PC-3 (cell line): ENCODE results near the gene CTSW. TPM values are rescaled to one million over a fixed set of nuclear protein-coding genes. Genes with fewer than 3 reads are reported as not detected.

Source experiments
- ATAC-seq: fragments of 200-7000 bp; cut with Tn5 transposase; 2 replicates; pipeline ENCODE4 v1.9.1; 2020; ENCODE audit warnings: mild to moderate bottlenecking, moderate library complexity
- BruUV-seq: library from RNA; stranded (reverse); fragments of 400-500 nt; replicated peaks from 2 replicates; lab custom pipeline; 2021; lab: Mats Ljungman, UMichigan
- CTCF ChIA-PET: fragments of 300-600 bp; sonication (Branson Sonifier 250); formaldehyde crosslinking; loops from one replicate; lab custom pipeline; 2022; ENCODE audit warnings: antibody characterized with exemption; lab: Charles Lee
- POLR2A ChIA-PET: fragments of 300-600 bp; sonication (Branson Sonifier 250); formaldehyde crosslinking; loops from one replicate; lab custom pipeline; 2022; ENCODE audit warnings: antibody characterized with exemption; ENCODE audit not compliant: unreplicated experiment; lab: Charles Lee
- DNase-seq: peaks from one replicate; pipeline ENCODE4 v3.0.0-alpha.2; 2015
- H2AFZ ChIP-seq: fragments of 300-600 bp; sonication (generic); 2 replicates; pipeline ENCODE4 v1.6.0; 2016; ENCODE audit warnings: antibody characterized with exemption, low read length
- H3F3A ChIP-seq: fragments of 300-600 bp; sonication (generic); one replicate; pipeline ENCODE4 v1.6.0; 2017; ENCODE audit warnings: antibody characterized with exemption, low read length, control low read depth, mild to moderate bottlenecking; ENCODE audit not compliant: unreplicated experiment
- H3K27ac ChIP-seq: fragments of 300-600 bp; sonication (generic); 2 replicates; pipeline ENCODE4 v1.5.1; 2016; ENCODE audit warnings: mild to moderate bottlenecking, low read length
- H3K27me3 ChIP-seq: fragments of 300-600 bp; sonication (generic); 2 replicates; pipeline ENCODE4 v1.6.1; 2016; ENCODE audit warnings: low read length, mixed read lengths
- H3K36me3 ChIP-seq: fragments of 300-600 bp; sonication (generic); 2 replicates; pipeline ENCODE4 v1.6.1; 2016; ENCODE audit warnings: low read depth, mixed run types, low read length, mixed read lengths
- H3K4me1 ChIP-seq: fragments of 300-600 bp; sonication (generic); 2 replicates; pipeline ENCODE4 v1.5.1; 2016; ENCODE audit warnings: low read length; ENCODE audit not compliant: insufficient read depth
- H3K4me2 ChIP-seq: fragments of 300-600 bp; sonication (generic); 2 replicates; pipeline ENCODE4 v1.6.0; 2016; ENCODE audit warnings: low read length
- H3K4me3 ChIP-seq: fragments of 300-600 bp; sonication (generic); 2 replicates; pipeline ENCODE4 v1.5.1; 2016; ENCODE audit warnings: mild to moderate bottlenecking, low read length, mixed read lengths
- H3K79me2 ChIP-seq: fragments of 300-600 bp; sonication (generic); 2 replicates; pipeline ENCODE4 v1.6.1; 2017; ENCODE audit warnings: low read length, mixed read lengths
- H3K9ac ChIP-seq: fragments of 300-600 bp; sonication (generic); 2 replicates; pipeline ENCODE4 v1.6.0; 2016; ENCODE audit warnings: mild to moderate bottlenecking, low read length
- H3K9me2 ChIP-seq: fragments of 300-600 bp; sonication (generic); replicated peaks from 2 replicates; pipeline ENCODE4 v1.6.1; 2016; ENCODE audit warnings: mixed run types, low read length, mixed read lengths
- H3K9me3 ChIP-seq: fragments of 300-600 bp; sonication (generic); 2 replicates; pipeline ENCODE4 v1.6.1; 2016; ENCODE audit warnings: low read length, mixed read lengths
- H4K20me1 ChIP-seq: fragments of 300-600 bp; sonication (generic); 2 replicates; pipeline ENCODE4 v1.6.1; 2016; ENCODE audit warnings: low read length, mixed read lengths
- EZH2 ChIP-seq: fragments of 300-600 bp; sonication (generic); IDR thresholded peaks from one replicate; pipeline ENCODE4 v1.6.1; 2017; ENCODE audit warnings: antibody characterized with exemption, mild to moderate bottlenecking, low read length; ENCODE audit not compliant: unreplicated experiment
- EZH2phosphoT487 ChIP-seq: fragments of 300-600 bp; sonication (generic); IDR thresholded peaks from 2 replicates; pipeline ENCODE4 v1.6.1; 2018; ENCODE audit warnings: mild to moderate bottlenecking, antibody characterized with exemption, low read length, borderline replicate concordance
- intact Hi-C: fragments of 100-400 bp; cut with micrococcal nuclease; formaldehyde crosslinking; loops from 2 replicates; pipeline ENCODE4 v1.9.0; 2023
- total RNA-seq: library from RNA; depleted of rRNA; stranded (reverse); fragments of >200 nt; gene quantifications from 2 replicates; pipeline ENCODE4 v1.2.3, GENCODE V29; 2014
- TF ChIP-seq, protein P1 (sequence below): fragments of 300-600 bp; sonication (generic); conservative IDR thresholded peaks from 2 replicates; pipeline ENCODE4 v1.5.1; 2017; ENCODE audit warnings: antibody characterized with exemption, low read depth, mild to moderate bottlenecking, low read length

CTSW gene
- total RNA-seq, 1 experiment from 2014 or later = 0.11 TPM

GRCh38 chr11:65883786-65884715 lies 4.4 kb downstream of the CTSW start:
- no peak overlapping the region for H3K4me2 ChIP-seq
- intact Hi-C loops = loop anchor here (1.0 kb wide), 1 partner anchor 105 kb away; no protein-coding TSS in a partner anchor
- BruUV-seq = no TSS peak
- no peaks in the 10 kb centered on the region for H3K9me2 ChIP-seq
- ChIA-PET CTCF (interaction anchor here (0.6 to 2.0 kb wide), 7 partner anchors 18 to 386 kb away, joined by 4 to 14 read pairs (median 6); partner anchors contain the start of gene MUS81), POLR2A (no interaction called here)
- no peak overlapping the region for H3K4me3 ChIP-seq
- H3K27ac ChIP-seq = no peak overlapping the region
- no peak for TF ChIP-seq EZH2phosphoT487
- TF ChIP-seq, protein P1, sequence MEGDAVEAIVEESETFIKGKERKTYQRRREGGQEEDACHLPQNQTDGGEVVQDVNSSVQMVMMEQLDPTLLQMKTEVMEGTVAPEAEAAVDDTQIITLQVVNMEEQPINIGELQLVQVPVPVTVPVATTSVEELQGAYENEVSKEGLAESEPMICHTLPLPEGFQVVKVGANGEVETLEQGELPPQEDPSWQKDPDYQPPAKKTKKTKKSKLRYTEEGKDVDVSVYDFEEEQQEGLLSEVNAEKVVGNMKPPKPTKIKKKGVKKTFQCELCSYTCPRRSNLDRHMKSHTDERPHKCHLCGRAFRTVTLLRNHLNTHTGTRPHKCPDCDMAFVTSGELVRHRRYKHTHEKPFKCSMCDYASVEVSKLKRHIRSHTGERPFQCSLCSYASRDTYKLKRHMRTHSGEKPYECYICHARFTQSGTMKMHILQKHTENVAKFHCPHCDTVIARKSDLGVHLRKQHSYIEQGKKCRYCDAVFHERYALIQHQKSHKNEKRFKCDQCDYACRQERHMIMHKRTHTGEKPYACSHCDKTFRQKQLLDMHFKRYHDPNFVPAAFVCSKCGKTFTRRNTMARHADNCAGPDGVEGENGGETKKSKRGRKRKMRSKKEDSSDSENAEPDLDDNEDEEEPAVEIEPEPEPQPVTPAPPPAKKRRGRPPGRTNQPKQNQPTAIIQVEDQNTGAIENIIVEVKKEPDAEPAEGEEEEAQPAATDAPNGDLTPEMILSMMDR = no peak
- TF ChIP-seq EZH2 = no peak
- H3K4me1 ChIP-seq = peaks cover 18% of the 10 kb centered on the region
- no peaks in the 10 kb centered on the region for H3F3A ChIP-seq
- ATAC-seq (no peak), DNase-seq (no peak)
- no peak overlapping the region for H3K9ac ChIP-seq
- no peak overlapping the region for H2AFZ ChIP-seq
- no peaks in the 10 kb centered on the region for H3K9me3 ChIP-seq
- peaks cover 36% of the 10 kb centered on the region for H3K79me2 ChIP-seq
- H4K20me1 ChIP-seq = no peaks in the 10 kb centered on the region
- peaks cover 37% of the 10 kb centered on the region for H3K36me3 ChIP-seq
- H3K27me3 ChIP-seq = no peaks in the 10 kb centered on the region

- ChIA-PET CTCF (interaction anchor here (0.5 to 2.0 kb wide), 8 partner anchors 17 to 385 kb away, joined by 3 to 14 read pairs (median 6); partner anchors contain the start of gene MUS81), POLR2A (interaction anchor here (0.6 kb wide), 1 partner anchor 26 kb away, joined by 4 read pairs; no protein-coding TSS in a partner anchor)
- ATAC-seq = peak; percentile 8
- Histone ChIP-seq H3K79me2 (peaks cover 36% of the 10 kb centered on the region), H3K27ac (no peak overlapping the region), H3K27me3 (no peaks in the 10 kb centered on the region), H3K36me3 (peaks cover 37% of the 10 kb centered on the region), H3K9ac (no peak overlapping the region), H3F3A (peaks cover 2% of the 10 kb centered on the region), H4K20me1 (no peaks in the 10 kb centered on the region), H3K4me1 (peaks cover 25% of the 10 kb centered on the region), H3K4me2 (no peak overlapping the region), H3K9me3 (no peaks in the 10 kb centered on the region), H3K4me3 (no peak overlapping the region), H2AFZ (no peak overlapping the region), H3K9me2 (no peaks in the 10 kb centered on the region)
- intact Hi-C loops = loop anchor here (1.0 kb wide), 1 partner anchor 105 kb away; no protein-coding TSS in a partner anchor
- DNase-seq = peak; percentile 89
- TF ChIP-seq, protein P1 = peak; percentile 100
- no peak for TF ChIP-seq EZH2phosphoT487
- TF ChIP-seq EZH2 = no peak
- no TSS peak for BruUV-seq
These were observed 5.1 kb downstream of the CTSW start for GRCh38 chr11:65884716-65885092.
